ENCODE results near the gene RBBP8NL. TPM values are rescaled to one million over a fixed set of nuclear protein-coding genes. Genes with fewer than 3 reads are reported as not detected.

Gene RBBP8NL
- total RNA-seq, 4 donors from 2014 or later: not detected

- TF ChIP-seq EP300 (IDR thresholded peaks at IDR 0.05): no peak
- no peak for TF ChIP-seq CTCF (IDR thresholded peaks at IDR 0.05)
- TF ChIP-seq POLR2A (IDR thresholded peaks at IDR 0.05): no peak
- Histone ChIP-seq H3K36me3 (peaks cover 0 to 53% (median 0%) of the 10 kb centered on the region in 3 donors), H3K9me3 (no peaks in the 10 kb centered on the region), H3K4me3 (no peak overlapping the region), H3K27me3 (no peaks in the 10 kb centered on the region), H3K4me1 (peaks cover 0 to 5% (median 0%) of the 10 kb centered on the region in 4 donors), H3K27ac (no peak overlapping the region)
- DNase-seq (ENCODE audit: low spot score in 2 of 2): no peak
- 79 to 90% methylated on average over 4 to 7 of the region's 7 CpGs for WGBS, 2 donors
These were observed 27.3 kb downstream of the RBBP8NL start for GRCh38 chr20:62400021-62400420.

GRCh38 chr20:62398120-62398821 lies 29.1 kb downstream of the RBBP8NL start:
- DNase-seq (ENCODE audit: low spot score in 2 of 2): no peak
- Histone ChIP-seq H3K4me1 (no peaks in the 10 kb centered on the region), H3K27me3 (no peaks in the 10 kb centered on the region), H3K4me3 (no peak overlapping the region), H3K36me3 (peaks cover 0 to 71% (median 0%) of the 10 kb centered on the region in 3 donors), H3K27ac (no peak overlapping the region), H3K9me3 (no peaks in the 10 kb centered on the region)
- TF ChIP-seq POLR2A (IDR thresholded peaks at IDR 0.05): no peak
- no peak for TF ChIP-seq EP300 (IDR thresholded peaks at IDR 0.05)
- TF ChIP-seq CTCF (IDR thresholded peaks at IDR 0.05): no peak
- 93 to 94% methylated on average over 11 to 19 of the region's 19 CpGs for WGBS, 2 donors

GRCh38 chr20:62396367-62397239 lies 30.7 kb downstream of the RBBP8NL start:
- Histone ChIP-seq H3K27ac (no peak overlapping the region), H3K27me3 (no peaks in the 10 kb centered on the region), H3K4me3 (no peak overlapping the region), H3K36me3 (peaks cover 0 to 73% (median 3%) of the 10 kb centered on the region in 3 donors), H3K4me1 (no peaks in the 10 kb centered on the region), H3K9me3 (no peaks in the 10 kb centered on the region)
- DNase-seq (ENCODE audit: low spot score in 2 of 2): no peak
- 86 to 89% methylated on average over 34 of the region's 35 CpGs for WGBS, 2 donors
- TF ChIP-seq POLR2A (IDR thresholded peaks at IDR 0.05) (no peak), EP300 (IDR thresholded peaks at IDR 0.05) (no peak), CTCF (IDR thresholded peaks at IDR 0.05) (no peak)

GRCh38 chr20:62395311-62396242 lies 31.8 kb downstream of the RBBP8NL start:
- no peak for TF ChIP-seq CTCF (IDR thresholded peaks at IDR 0.05)
- TF ChIP-seq POLR2A (IDR thresholded peaks at IDR 0.05): no peak
- TF ChIP-seq EP300 (IDR thresholded peaks at IDR 0.05): no peak
- Histone ChIP-seq H3K4me3 (no peak overlapping the region), H3K27me3 (no peaks in the 10 kb centered on the region), H3K9me3 (no peaks in the 10 kb centered on the region), H3K4me1 (no peaks in the 10 kb centered on the region), H3K36me3 (peaks cover 0 to 73% (median 3%) of the 10 kb centered on the region in 3 donors), H3K27ac (no peak overlapping the region)
- no peak for DNase-seq (ENCODE audit: low spot score in 2 of 2)
- 87 to 91% methylated on average over 18 to 19 of the region's 27 CpGs for WGBS, 2 donors

All from tibial nerve (tissue), 4 donors.